ENCODE data around the gene STEEP1.

- TF ChIP-seq POLR2AphosphoS5 (IDR thresholded peaks at IDR 0.05) (no peak), CTCF (IDR thresholded peaks at IDR 0.05) (no peak)
These were observed 75.8 kb downstream of the STEEP1 start for GRCh38 chrX:119489212-119490074.
